Choroid plexus epithelial cell (primary cell): Measurements from ENCODE around the gene ZNF280B.

Source experiments
- DNase-seq: peaks from one replicate; pipeline ENCODE4 v3.0.0-alpha.2; 2010; ENCODE audit warnings: low read depth
- H3K4me3 ChIP-seq: 2 replicates; pipeline ENCODE4 v1.5.1; 2011; ENCODE audit warnings: low read depth, mild to moderate bottlenecking, control low read depth, low read length, moderate library complexity
- TF ChIP-seq, protein P1 (sequence below): conservative IDR thresholded peaks from 2 replicates; pipeline ENCODE4 v1.5.1; 2011; ENCODE audit warnings: low read depth, mild to moderate bottlenecking, control low read depth, inconsistent platforms, low read length, moderate library complexity

ZNF280B gene

GRCh38 chr22:22467112-22467511 is 41.4 kb downstream of the ZNF280B start:
- TF ChIP-seq, protein P1, sequence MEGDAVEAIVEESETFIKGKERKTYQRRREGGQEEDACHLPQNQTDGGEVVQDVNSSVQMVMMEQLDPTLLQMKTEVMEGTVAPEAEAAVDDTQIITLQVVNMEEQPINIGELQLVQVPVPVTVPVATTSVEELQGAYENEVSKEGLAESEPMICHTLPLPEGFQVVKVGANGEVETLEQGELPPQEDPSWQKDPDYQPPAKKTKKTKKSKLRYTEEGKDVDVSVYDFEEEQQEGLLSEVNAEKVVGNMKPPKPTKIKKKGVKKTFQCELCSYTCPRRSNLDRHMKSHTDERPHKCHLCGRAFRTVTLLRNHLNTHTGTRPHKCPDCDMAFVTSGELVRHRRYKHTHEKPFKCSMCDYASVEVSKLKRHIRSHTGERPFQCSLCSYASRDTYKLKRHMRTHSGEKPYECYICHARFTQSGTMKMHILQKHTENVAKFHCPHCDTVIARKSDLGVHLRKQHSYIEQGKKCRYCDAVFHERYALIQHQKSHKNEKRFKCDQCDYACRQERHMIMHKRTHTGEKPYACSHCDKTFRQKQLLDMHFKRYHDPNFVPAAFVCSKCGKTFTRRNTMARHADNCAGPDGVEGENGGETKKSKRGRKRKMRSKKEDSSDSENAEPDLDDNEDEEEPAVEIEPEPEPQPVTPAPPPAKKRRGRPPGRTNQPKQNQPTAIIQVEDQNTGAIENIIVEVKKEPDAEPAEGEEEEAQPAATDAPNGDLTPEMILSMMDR = no peak
- DNase-seq = no peak
- H3K4me3 ChIP-seq = no peak overlapping the region

GRCh38 chr22:22465782-22466181 is 42.8 kb downstream of the ZNF280B start:
- DNase-seq = peak; percentile 8
- H3K4me3 ChIP-seq = no peak overlapping the region
- TF ChIP-seq, protein P1 = no peak

DNA sequence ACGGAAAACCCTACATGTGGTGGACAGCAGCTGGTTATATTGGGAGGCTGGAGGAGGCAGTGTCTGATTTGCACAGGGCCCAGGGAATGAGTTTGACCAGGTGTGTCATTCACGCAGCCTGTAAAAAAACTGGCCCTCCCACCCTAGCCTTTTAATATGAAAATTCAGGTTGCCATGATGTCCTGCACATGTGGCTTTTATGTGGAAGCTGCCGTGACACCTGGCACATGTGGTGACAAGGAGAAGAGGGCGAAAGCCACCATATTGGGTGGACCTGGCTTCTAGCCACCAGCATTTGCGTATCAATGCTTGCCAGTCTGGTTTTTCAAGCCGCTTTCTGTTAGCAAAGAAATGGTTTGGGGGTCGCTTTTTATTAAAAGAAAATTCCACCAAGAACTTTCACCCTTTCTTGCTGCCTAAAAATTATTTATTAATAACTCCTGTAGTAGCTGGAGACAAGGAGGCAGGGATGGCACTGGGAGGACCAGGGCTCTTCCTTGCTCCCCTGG is 43.4 kb downstream of the ZNF280B start:
- TF ChIP-seq, protein P1 = no peak
- no peak overlapping the region for H3K4me3 ChIP-seq
- DNase-seq = no peak

- no peak for DNase-seq
- TF ChIP-seq, protein P1 = no peak
Observed at GRCh38 chr22:22464541-22465054, 43.9 kb downstream of the ZNF280B start.

GRCh38 chr22:22463855-22464540 is 44.5 kb downstream of the ZNF280B start:
- no peak overlapping the region for H3K4me3 ChIP-seq
- peak; percentile 77 for DNase-seq
- TF ChIP-seq, protein P1 = peak; percentile 73

More at GRCh38 chr22:22464541-22465054, 43.9 kb downstream of the ZNF280B start:
- H3K4me3 ChIP-seq = no peak overlapping the region

DNA sequence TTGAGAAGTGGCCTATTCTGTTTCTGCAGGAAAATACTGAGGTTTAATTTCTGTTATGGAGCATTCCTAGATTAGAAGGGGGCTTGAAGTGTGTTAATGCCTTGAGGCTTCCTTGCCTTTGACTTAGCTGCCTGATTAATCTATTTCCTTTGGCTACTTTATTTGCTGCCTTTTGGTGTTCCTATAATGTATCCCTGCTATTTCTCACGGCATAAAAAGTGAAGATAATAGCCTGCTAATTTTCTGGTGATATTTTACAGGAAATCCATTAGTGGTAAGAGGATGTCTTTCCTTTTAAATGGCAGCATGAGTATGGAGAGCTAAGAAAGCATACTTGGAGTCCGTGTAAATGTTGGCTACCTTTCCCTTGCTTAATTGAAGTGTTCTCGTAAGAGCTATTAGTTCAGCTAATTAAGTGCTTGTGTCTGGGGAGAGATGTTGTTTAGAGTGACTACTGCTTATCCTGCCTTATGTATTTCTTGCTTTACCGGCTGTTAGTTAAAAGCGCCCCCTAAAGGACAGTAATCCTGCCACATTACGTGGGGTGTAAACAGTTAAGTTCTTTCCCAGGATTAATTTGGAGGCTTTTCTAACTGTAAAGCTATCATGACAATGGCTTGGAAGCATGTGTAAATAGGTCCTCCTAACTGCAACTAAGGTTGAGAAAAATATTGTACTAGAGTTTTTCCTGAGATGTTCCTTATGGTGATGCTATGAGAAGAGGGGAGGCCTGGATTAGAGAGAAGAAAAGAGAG is 45.6 kb downstream of the ZNF280B start:
- TF ChIP-seq, protein P1 = peak; percentile 53
- peak; percentile 21 for DNase-seq
- no peak overlapping the region for H3K4me3 ChIP-seq
